H9 (cell line): ENCODE data around the gene WDR77. TPM values are rescaled to one million over a fixed set of nuclear protein-coding genes. Genes with fewer than 3 reads are reported as not detected.

Experiments
- DNase-seq: peaks from one replicate; pipeline ENCODE4 v3.0.0-alpha.2; 2017
- H2AFZ ChIP-seq: one replicate; pipeline ENCODE4 v1.6.1; 2013; ENCODE audit warnings: mild to moderate bottlenecking, low read length, control low read depth, moderate library complexity
- H2AK5ac ChIP-seq: 2 replicates; pipeline ENCODE4 v1.6.1; 2013; ENCODE audit warnings: low read length, control low read depth, mixed read lengths; ENCODE audit not compliant: insufficient read length
- H2BK120ac ChIP-seq: one replicate; pipeline ENCODE4 v1.6.1; 2013; ENCODE audit warnings: low read depth, mild to moderate bottlenecking, low read length, control low read depth, inconsistent platforms; ENCODE audit not compliant: poor library complexity, severe bottlenecking
- H2BK12ac ChIP-seq: 2 replicates; pipeline ENCODE4 v1.6.1; 2013; ENCODE audit warnings: low read length, control low read depth, mixed read lengths, low read depth; ENCODE audit not compliant: insufficient read length
- H2BK15ac ChIP-seq: 2 replicates; pipeline ENCODE4 v1.6.1; 2013; ENCODE audit warnings: low read depth, low read length, control low read depth
- H2BK20ac ChIP-seq: one replicate; pipeline ENCODE4 v1.6.1; 2013; ENCODE audit warnings: low read depth, mild to moderate bottlenecking, low read length, control low read depth, inconsistent platforms; ENCODE audit not compliant: poor library complexity, severe bottlenecking
- H2BK5ac ChIP-seq: 2 replicates; pipeline ENCODE4 v1.6.1; 2013; ENCODE audit warnings: low read length, control low read depth, mixed read lengths; ENCODE audit not compliant: insufficient read length
- H3K14ac ChIP-seq: 2 replicates; pipeline ENCODE4 v1.6.1; 2013; ENCODE audit warnings: low read length, control low read depth; ENCODE audit not compliant: insufficient read depth
- H3K18ac ChIP-seq: 2 replicates; pipeline ENCODE4 v1.6.1; 2013; ENCODE audit warnings: low read depth, mild to moderate bottlenecking, mixed read lengths, low read length, control low read depth; ENCODE audit not compliant: insufficient read length
- H3K23ac ChIP-seq: 2 replicates; pipeline ENCODE4 v1.6.1; 2013; ENCODE audit warnings: low read length, control low read depth, mixed read lengths, low read depth; ENCODE audit not compliant: insufficient read length
- H3K23me2 ChIP-seq: 2 replicates; pipeline ENCODE4 v1.6.1; 2013; ENCODE audit warnings: low read depth, mild to moderate bottlenecking, mixed read lengths, low read length, control low read depth; ENCODE audit not compliant: insufficient read length, poor library complexity, severe bottlenecking
- H3K27ac ChIP-seq: 2 replicates; pipeline ENCODE4 v1.5.1; 2013; ENCODE audit warnings: low read length, control low read depth, mixed read lengths, low read depth; ENCODE audit not compliant: insufficient read length
- H3K27me3 ChIP-seq: 2 replicates; pipeline ENCODE4 v1.6.1; 2013; ENCODE audit warnings: low read length, control low read depth, inconsistent platforms; ENCODE audit not compliant: insufficient read depth
- H3K4ac ChIP-seq: 2 replicates; pipeline ENCODE4 v1.6.1; 2013; ENCODE audit warnings: low read depth, mild to moderate bottlenecking, control low read depth, inconsistent platforms, low read length, moderate library complexity
- H3K4me1 ChIP-seq: 2 replicates; pipeline ENCODE4 v1.6.1; 2013; ENCODE audit warnings: low read length, control low read depth, inconsistent platforms; ENCODE audit not compliant: insufficient read depth
- H3K4me2 ChIP-seq: 2 replicates; pipeline ENCODE4 v1.6.1; 2013; ENCODE audit warnings: low read length, control low read depth, mixed read lengths; ENCODE audit not compliant: insufficient read length, insufficient read depth
- H3K56ac ChIP-seq: 2 replicates; pipeline ENCODE4 v1.6.1; 2013; ENCODE audit warnings: low read depth, mild to moderate bottlenecking, mixed read lengths, low read length, control low read depth; ENCODE audit not compliant: insufficient read length
- H3K79me1 ChIP-seq: 2 replicates; pipeline ENCODE4 v1.6.1; 2013; ENCODE audit warnings: low read depth, mild to moderate bottlenecking, moderate library complexity, low read length, control low read depth, inconsistent platforms; ENCODE audit not compliant: insufficient read depth, poor library complexity, severe bottlenecking
- H3K79me2 ChIP-seq: 2 replicates; pipeline ENCODE4 v1.6.1; 2013; ENCODE audit warnings: low read length, control low read depth, inconsistent platforms; ENCODE audit not compliant: insufficient read depth
- H3K9ac ChIP-seq: 2 replicates; pipeline ENCODE4 v1.6.1; 2013; ENCODE audit warnings: low read length, control low read depth, mixed read lengths; ENCODE audit not compliant: insufficient read length; ENCODE audit errors: extremely low read depth
- H3K9me3 ChIP-seq: one replicate; pipeline ENCODE4 v1.6.1; 2013; ENCODE audit warnings: low read depth, low read length, inconsistent platforms; ENCODE audit not compliant: control insufficient read depth
- H3T11ph ChIP-seq: one replicate; pipeline ENCODE4 v1.6.1; 2013; ENCODE audit warnings: mild to moderate bottlenecking, low read length, control low read depth, inconsistent platforms
- H4K20me1 ChIP-seq: one replicate; pipeline ENCODE4 v1.6.1; 2013; ENCODE audit not compliant: control insufficient read depth, insufficient read length, insufficient read depth
- H4K5ac ChIP-seq: 2 replicates; pipeline ENCODE4 v1.6.1; 2013; ENCODE audit warnings: low read depth, mild to moderate bottlenecking, mixed read lengths, low read length, control low read depth; ENCODE audit not compliant: insufficient read length
- H4K8ac ChIP-seq: replicated peaks from 2 replicates; pipeline ENCODE4 v1.6.1; 2013; ENCODE audit warnings: low read length, control low read depth, mixed read lengths, low read depth; ENCODE audit not compliant: insufficient read length
- H4K91ac ChIP-seq: 2 replicates; pipeline ENCODE4 v1.6.1; 2013; ENCODE audit warnings: low read depth, mild to moderate bottlenecking, moderate library complexity, mixed read lengths, low read length, control low read depth; ENCODE audit not compliant: insufficient read length
- H3K27ac Mint-ChIP-seq, 3 experiments: 2 replicates in 2 of 3; 3 replicates in 1 of 3; pipeline ENCODE4 v1.8.0; 2020 to 2021; ENCODE audit warnings: mixed read lengths in 3 of 3, mild to moderate bottlenecking in 1 of 3, moderate library complexity in 1 of 3
- H3K27me3 Mint-ChIP-seq: 2 replicates; pipeline ENCODE4 v1.8.0; 2021; ENCODE audit warnings: low read depth, mild to moderate bottlenecking, moderate library complexity, mixed read lengths
- H3K36me3 Mint-ChIP-seq, 3 experiments: 2 replicates in 2 of 3; 3 replicates in 1 of 3; pipeline ENCODE4 v1.8.0; 2020 to 2021; ENCODE audit warnings: low read depth in 3 of 3, mixed read lengths in 3 of 3; ENCODE audit not compliant: insufficient read depth in 1 of 3
- H3K4me1 Mint-ChIP-seq, 2 experiments: 2 replicates each; pipeline ENCODE4 v1.8.0; 2020; ENCODE audit warnings: mixed read lengths in 2 of 2
- H3K4me3 Mint-ChIP-seq, 2 experiments: 2 replicates in 1 of 2; 3 replicates in 1 of 2; pipeline ENCODE4 v1.8.0; 2020 to 2021; ENCODE audit warnings: mild to moderate bottlenecking in 2 of 2, mixed read lengths in 2 of 2, moderate library complexity in 1 of 2
- H3K9me3 Mint-ChIP-seq, 2 experiments: 2 replicates in 1 of 2; 3 replicates in 1 of 2; pipeline ENCODE4 v1.8.0; 2020; ENCODE audit warnings: mild to moderate bottlenecking in 2 of 2, mixed read lengths in 2 of 2, moderate library complexity in 1 of 2
- CTCF ChIP-seq: fragments of 200-600 bp; sonication (generic); conservative IDR thresholded peaks from 3 replicates; pipeline ENCODE4 v1.8.0; 2021; ENCODE audit warnings: antibody characterized with exemption, mild to moderate bottlenecking
- WGBS: extraction: QIAGEN DNeasy Blood & Tissue Kit; methylation state at CpG from one replicate; pipeline ENCODE4 v1.1.7; 2013; ENCODE audit warnings: missing lambda C conversion rate, low lambda C conversion rate, mixed read lengths; ENCODE audit not compliant: insufficient read length; ENCODE audit errors: extremely low coverage; 5-methylcytosine and 5-hydroxymethylcytosine counted together
- total RNA-seq: library from RNA; stranded (reverse); gene quantifications from 2 replicates; pipeline ENCODE4 v1.2.1, GENCODE V29; 2021

Gene WDR77
- total RNA-seq, 1 experiment from 2014 or later, result 70.9 TPM

GRCh38 chr1:111474521-111474920, 25.5 kb upstream of the WDR77 start:
- Histone ChIP-seq H4K5ac (no peak overlapping the region), H3K23ac (no peak overlapping the region), H3K9me3 (no peaks in the 10 kb centered on the region), H3K79me2 (no peaks in the 10 kb centered on the region), H3K56ac (no peak overlapping the region), H3K4me2 (no peak overlapping the region), H3K9ac (no peak overlapping the region), H3K4ac (no peak overlapping the region), H3K4me1 (no peaks in the 10 kb centered on the region), H2BK120ac (no peak overlapping the region), H3K79me1 (no peaks in the 10 kb centered on the region), H3K23me2 (no peaks in the 10 kb centered on the region), H2BK20ac (no peak overlapping the region), H4K91ac (no peak overlapping the region), H3K27me3 (no peaks in the 10 kb centered on the region), H3K27ac (no peak overlapping the region), H2BK5ac (no peak overlapping the region), H4K20me1 (no peaks in the 10 kb centered on the region), H2BK12ac (no peak overlapping the region), H2AK5ac (no peak overlapping the region), H2BK15ac (no peak overlapping the region), H4K8ac (no peak overlapping the region), H2AFZ (no peak overlapping the region), H3T11ph (no peak overlapping the region), H3K14ac (no peak overlapping the region), H3K18ac (no peak overlapping the region)
- Mint-ChIP-seq H3K27ac (no peak overlapping the region), H3K4me3 (no peak overlapping the region), H3K36me3 (no peaks in the 10 kb centered on the region; a peak in 1 of 7 replicates), H3K27me3 (no peaks in the 10 kb centered on the region; the same call in 1 of the 2 replicates), H3K4me1 (no peaks in the 10 kb centered on the region), H3K9me3 (no peaks in the 10 kb centered on the region)
- no peak for TF ChIP-seq CTCF
- WGBS, result no CpG with 5 or more reads among the region's 4 CpGs
- no peak for DNase-seq
